PC-9 (cell line): ENCODE measurements around the gene CHST1.

Experiments
- EZH2 ChIP-seq: fragments of 200-600 bp; sonication (generic); IDR thresholded peaks from 2 replicates; pipeline ENCODE4 v1.8.0; 2017; ENCODE audit warnings: antibody characterized with exemption, low read depth
- TF ChIP-seq, protein P1 (sequence below): fragments of 200-600 bp; sonication (generic); conservative IDR thresholded peaks from 2 replicates; pipeline ENCODE4 v1.6.1; 2017; ENCODE audit warnings: mixed run types, antibody characterized with exemption, mild to moderate bottlenecking, moderate library complexity

DNA sequence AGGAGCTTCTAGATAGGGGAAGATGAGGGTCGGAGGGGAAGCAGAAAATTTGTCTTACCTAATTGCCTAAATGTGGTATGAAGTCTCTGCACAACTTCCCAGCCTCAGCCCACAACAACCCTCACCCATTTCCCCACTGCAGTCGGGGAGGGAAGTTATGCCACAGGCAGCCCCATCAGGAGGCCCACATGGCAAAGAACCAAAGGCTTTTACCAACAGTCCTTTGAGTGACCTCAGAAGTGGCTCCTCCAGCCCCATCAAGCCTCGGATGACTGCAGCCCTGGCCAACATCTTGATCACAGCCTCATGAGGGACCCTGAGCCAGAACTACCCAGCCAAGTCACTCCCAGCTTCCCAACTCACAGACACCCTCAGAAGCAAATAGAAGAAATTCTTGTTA, 54.8 kb downstream of the CHST1 start:
- TF ChIP-seq, protein P1, sequence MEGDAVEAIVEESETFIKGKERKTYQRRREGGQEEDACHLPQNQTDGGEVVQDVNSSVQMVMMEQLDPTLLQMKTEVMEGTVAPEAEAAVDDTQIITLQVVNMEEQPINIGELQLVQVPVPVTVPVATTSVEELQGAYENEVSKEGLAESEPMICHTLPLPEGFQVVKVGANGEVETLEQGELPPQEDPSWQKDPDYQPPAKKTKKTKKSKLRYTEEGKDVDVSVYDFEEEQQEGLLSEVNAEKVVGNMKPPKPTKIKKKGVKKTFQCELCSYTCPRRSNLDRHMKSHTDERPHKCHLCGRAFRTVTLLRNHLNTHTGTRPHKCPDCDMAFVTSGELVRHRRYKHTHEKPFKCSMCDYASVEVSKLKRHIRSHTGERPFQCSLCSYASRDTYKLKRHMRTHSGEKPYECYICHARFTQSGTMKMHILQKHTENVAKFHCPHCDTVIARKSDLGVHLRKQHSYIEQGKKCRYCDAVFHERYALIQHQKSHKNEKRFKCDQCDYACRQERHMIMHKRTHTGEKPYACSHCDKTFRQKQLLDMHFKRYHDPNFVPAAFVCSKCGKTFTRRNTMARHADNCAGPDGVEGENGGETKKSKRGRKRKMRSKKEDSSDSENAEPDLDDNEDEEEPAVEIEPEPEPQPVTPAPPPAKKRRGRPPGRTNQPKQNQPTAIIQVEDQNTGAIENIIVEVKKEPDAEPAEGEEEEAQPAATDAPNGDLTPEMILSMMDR, result no peak
- no peak for TF ChIP-seq EZH2
